ENCODE data around the gene PLCH2. TPM values are rescaled to one million over a fixed set of nuclear protein-coding genes. Genes with fewer than 3 reads are reported as not detected.

The PLCH2 gene
- total RNA-seq, 1 experiment from 2014 or later: 0.27 TPM

GRCh38 chr1:2509589-2509988, 33.5 kb downstream of the PLCH2 start:
- no peaks in the 10 kb centered on the region for H3K27me3 ChIP-seq (replicated peaks; ENCODE audit: control insufficient read depth, insufficient read depth, low read length)
- DNase-seq: no peak
- H3K9me3 ChIP-seq: no peaks in the 10 kb centered on the region
- intact Hi-C loops (cut with micrococcal nuclease; ENCODE audit: unreplicated experiment): no loop called here
- ChIA-PET CTCF (no interaction called here), POLR2A (no interaction called here)
- Mint-ChIP-seq H3K4me3 (ENCODE audit: unreplicated experiment) (no peak overlapping the region), H3K36me3 (ENCODE audit: insufficient read depth, unreplicated experiment) (peaks cover 18% of the 10 kb centered on the region), H3K27ac (ENCODE audit: unreplicated experiment) (no peak overlapping the region), H3K4me1 (ENCODE audit: low read depth, unreplicated experiment) (no peaks in the 10 kb centered on the region), H3K27me3 (ENCODE audit: insufficient read depth, unreplicated experiment) (no peaks in the 10 kb centered on the region), H3K9me3 (ENCODE audit: unreplicated experiment) (no peaks in the 10 kb centered on the region)
- no TSS peak for BruUV-seq (replicated peaks)
- H3K36me3 ChIP-seq (ENCODE audit: control insufficient read depth, insufficient read depth, low read length): no peaks in the 10 kb centered on the region; the same call in 1 of the 2 replicates
- H3K4me3 ChIP-seq (ENCODE audit: low read depth, low read length): no peak overlapping the region
- H3K4me1 ChIP-seq: no peaks in the 10 kb centered on the region
- no peak for TF ChIP-seq CTCF (IDR thresholded peaks at IDR 0.05; ENCODE audit: insufficient read depth in 1 of 2, low read depth in 1 of 2, low read length in 1 of 2, severe bottlenecking in 1 of 2, unreplicated experiment in 1 of 2)

- CTCF ChIA-PET: no interaction called here
- DNase-seq: no peak
- Histone ChIP-seq H3K4me1 (no peaks in the 10 kb centered on the region), H3K36me3 (ENCODE audit: control insufficient read depth, insufficient read depth, low read length) (no peaks in the 10 kb centered on the region; the same call in 1 of the 2 replicates), H3K9me3 (no peaks in the 10 kb centered on the region), H3K27me3 (replicated peaks; ENCODE audit: control insufficient read depth, insufficient read depth, low read length) (no peaks in the 10 kb centered on the region), H3K4me3 (ENCODE audit: low read depth, low read length) (no peak overlapping the region)
- no TSS peak for BruUV-seq (replicated peaks)
- Mint-ChIP-seq H3K27ac (ENCODE audit: unreplicated experiment) (no peak overlapping the region), H3K27me3 (ENCODE audit: insufficient read depth, unreplicated experiment) (no peaks in the 10 kb centered on the region), H3K36me3 (ENCODE audit: insufficient read depth, unreplicated experiment) (peaks cover 21% of the 10 kb centered on the region), H3K9me3 (ENCODE audit: unreplicated experiment) (no peaks in the 10 kb centered on the region), H3K4me1 (ENCODE audit: low read depth, unreplicated experiment) (no peaks in the 10 kb centered on the region), H3K4me3 (ENCODE audit: unreplicated experiment) (no peak overlapping the region)
- POLR2A ChIA-PET: interaction anchor here (0.5 kb wide), 1 partner anchor 75 kb away, joined by 4 read pairs; no protein-coding TSS in a partner anchor
- intact Hi-C loops (cut with micrococcal nuclease; ENCODE audit: unreplicated experiment): no loop called here
- TF ChIP-seq CTCF (IDR thresholded peaks at IDR 0.05; ENCODE audit: insufficient read depth in 1 of 2, low read depth in 1 of 2, low read length in 1 of 2, severe bottlenecking in 1 of 2, unreplicated experiment in 1 of 2): no peak
Observed at GRCh38 chr1:2510366-2511155, 34.5 kb downstream of the PLCH2 start.

GRCh38 chr1:2512862-2513421, 36.9 kb downstream of the PLCH2 start:
- H3K4me3 ChIP-seq (ENCODE audit: low read depth, low read length): no peak overlapping the region
- H3K27ac Mint-ChIP-seq (ENCODE audit: unreplicated experiment): no peak overlapping the region
- H3K4me1 ChIP-seq: no peaks in the 10 kb centered on the region
- no peaks in the 10 kb centered on the region for H3K9me3 Mint-ChIP-seq (ENCODE audit: unreplicated experiment)
- H3K27me3 Mint-ChIP-seq (ENCODE audit: insufficient read depth, unreplicated experiment): no peaks in the 10 kb centered on the region
- ChIA-PET CTCF (no interaction called here), POLR2A (no interaction called here)
- no peak overlapping the region for H3K4me3 Mint-ChIP-seq (ENCODE audit: unreplicated experiment)
- no peak for DNase-seq
- intact Hi-C loops (cut with micrococcal nuclease; ENCODE audit: unreplicated experiment): no loop called here
- H3K36me3 Mint-ChIP-seq (ENCODE audit: insufficient read depth, unreplicated experiment): peaks cover 19% of the 10 kb centered on the region
- H3K27me3 ChIP-seq (replicated peaks; ENCODE audit: control insufficient read depth, insufficient read depth, low read length): no peaks in the 10 kb centered on the region
- no peaks in the 10 kb centered on the region; the same call in 1 of the 2 replicates for H3K36me3 ChIP-seq (ENCODE audit: control insufficient read depth, insufficient read depth, low read length)
- no peak for TF ChIP-seq CTCF (IDR thresholded peaks at IDR 0.05; ENCODE audit: insufficient read depth in 1 of 2, low read depth in 1 of 2, low read length in 1 of 2, severe bottlenecking in 1 of 2, unreplicated experiment in 1 of 2)
- BruUV-seq (replicated peaks): no TSS peak
- H3K9me3 ChIP-seq: no peaks in the 10 kb centered on the region
- no peaks in the 10 kb centered on the region for H3K4me1 Mint-ChIP-seq (ENCODE audit: low read depth, unreplicated experiment)
